ENCODE data around the gene RNF112. TPM values are rescaled to one million over a fixed set of nuclear protein-coding genes. Genes with fewer than 3 reads are reported as not detected.
"Not testable (repeated sequence)": the region's sequence is repeated elsewhere in the genome, so short reads cannot be mapped to it uniquely, and the experiment has no call there.

Gene RNF112
- polyA plus RNA-seq, 1 donor from 2014 or later = 33.3 TPM

DNA sequence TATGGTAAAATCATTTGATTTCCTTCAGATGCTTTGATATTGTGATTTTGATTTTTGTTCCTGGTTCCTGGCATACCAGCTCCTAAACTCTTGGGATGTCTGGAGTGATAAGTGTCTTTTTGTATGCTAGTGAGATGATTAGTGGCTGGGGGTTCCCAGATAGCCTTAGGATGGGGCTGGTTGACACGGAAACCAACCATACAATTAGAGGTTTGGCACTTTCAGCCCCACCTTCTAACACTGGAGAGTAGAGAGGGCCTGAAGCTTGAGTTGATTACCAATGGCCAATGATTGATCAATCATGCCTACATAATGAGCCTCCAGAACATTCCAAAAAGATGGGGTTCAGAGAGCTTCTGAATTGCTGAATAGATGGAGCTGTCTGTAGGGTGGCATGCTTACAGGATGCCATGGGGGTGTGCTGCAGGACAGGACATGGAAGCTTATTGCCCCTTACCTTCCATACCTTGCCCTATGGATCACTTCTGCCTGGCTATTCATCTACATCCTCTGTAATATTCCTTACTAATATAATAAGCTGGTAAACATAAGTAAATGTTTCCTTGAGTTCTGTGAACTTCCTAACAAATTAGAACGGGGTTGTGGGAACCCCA is 22.8 kb downstream of the RNF112 start:
- no peaks in the 10 kb centered on the region for H4K20me1 ChIP-seq (ENCODE audit: insufficient read depth)
- TF ChIP-seq, protein P1, sequence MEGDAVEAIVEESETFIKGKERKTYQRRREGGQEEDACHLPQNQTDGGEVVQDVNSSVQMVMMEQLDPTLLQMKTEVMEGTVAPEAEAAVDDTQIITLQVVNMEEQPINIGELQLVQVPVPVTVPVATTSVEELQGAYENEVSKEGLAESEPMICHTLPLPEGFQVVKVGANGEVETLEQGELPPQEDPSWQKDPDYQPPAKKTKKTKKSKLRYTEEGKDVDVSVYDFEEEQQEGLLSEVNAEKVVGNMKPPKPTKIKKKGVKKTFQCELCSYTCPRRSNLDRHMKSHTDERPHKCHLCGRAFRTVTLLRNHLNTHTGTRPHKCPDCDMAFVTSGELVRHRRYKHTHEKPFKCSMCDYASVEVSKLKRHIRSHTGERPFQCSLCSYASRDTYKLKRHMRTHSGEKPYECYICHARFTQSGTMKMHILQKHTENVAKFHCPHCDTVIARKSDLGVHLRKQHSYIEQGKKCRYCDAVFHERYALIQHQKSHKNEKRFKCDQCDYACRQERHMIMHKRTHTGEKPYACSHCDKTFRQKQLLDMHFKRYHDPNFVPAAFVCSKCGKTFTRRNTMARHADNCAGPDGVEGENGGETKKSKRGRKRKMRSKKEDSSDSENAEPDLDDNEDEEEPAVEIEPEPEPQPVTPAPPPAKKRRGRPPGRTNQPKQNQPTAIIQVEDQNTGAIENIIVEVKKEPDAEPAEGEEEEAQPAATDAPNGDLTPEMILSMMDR (IDR thresholded peaks at IDR 0.05; ENCODE audit: poor library complexity, severe bottlenecking) = no peak
- no peak overlapping the region for H3K9ac ChIP-seq (ENCODE audit: low read length)
- H3K36me3 ChIP-seq (ENCODE audit: insufficient read depth, low read length) = no peaks in the 10 kb centered on the region
- no peaks in the 10 kb centered on the region for H3K9me3 ChIP-seq (ENCODE audit: low read length)
- no peaks in the 10 kb centered on the region for H3K27me3 ChIP-seq (ENCODE audit: insufficient read depth, low read depth, low read length)
- H3K79me2 ChIP-seq (replicated peaks; ENCODE audit: insufficient read depth, low read length) = no peaks in the 10 kb centered on the region
- no peak overlapping the region for H3K27ac ChIP-seq (ENCODE audit: low read length)
- H3K4me3 ChIP-seq (ENCODE audit: low read length) = no peak overlapping the region
- H3K9me2 ChIP-seq (ENCODE audit: insufficient read depth, low read length) = no peaks in the 10 kb centered on the region
- no peak overlapping the region for H2AFZ ChIP-seq (ENCODE audit: low read depth, low read length)
- H3K4me2 ChIP-seq (ENCODE audit: low read length) = no peak overlapping the region
- H3F3A ChIP-seq (ENCODE audit: insufficient read depth, low read length, poor library complexity, severe bottlenecking) = no peaks in the 10 kb centered on the region

DNA sequence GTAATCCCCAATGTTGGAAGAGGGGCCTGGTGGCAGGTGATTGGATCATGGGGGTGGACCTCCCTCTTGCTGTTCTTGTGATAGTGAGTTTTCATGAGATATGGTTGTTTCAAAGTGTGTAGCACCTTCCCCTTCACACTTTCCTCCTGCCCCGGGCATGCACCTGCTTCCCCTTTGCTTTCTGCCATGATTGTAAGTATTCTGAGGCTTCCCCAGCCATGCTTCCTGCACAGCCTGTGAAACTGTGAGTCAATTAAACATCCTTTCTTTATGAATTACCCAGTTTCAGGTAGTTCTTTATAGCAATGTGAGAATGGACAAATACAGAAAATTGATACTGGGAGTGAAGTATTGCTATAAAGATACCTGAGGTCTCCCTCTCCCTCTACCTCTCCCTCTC is 29.4 kb downstream of the RNF112 start:
- H3K9ac ChIP-seq (ENCODE audit: low read length) = no peak overlapping the region
- no peak overlapping the region for H3K27ac ChIP-seq (ENCODE audit: low read length)
- no peaks in the 10 kb centered on the region for H4K20me1 ChIP-seq (ENCODE audit: insufficient read depth)
- no peaks in the 10 kb centered on the region for H3K36me3 ChIP-seq (ENCODE audit: insufficient read depth, low read length)
- H3K79me2 ChIP-seq (replicated peaks; ENCODE audit: insufficient read depth, low read length) = no peaks in the 10 kb centered on the region
- H3K9me2 ChIP-seq (ENCODE audit: insufficient read depth, low read length) = no peaks in the 10 kb centered on the region
- H3K9me3 ChIP-seq (ENCODE audit: low read length) = no peaks in the 10 kb centered on the region
- H2AFZ ChIP-seq (ENCODE audit: low read depth, low read length) = no peak overlapping the region
- TF ChIP-seq POLR2AphosphoS5 (IDR thresholded peaks at IDR 0.05) (no peak), REST (IDR thresholded peaks at IDR 0.05; ENCODE audit: borderline replicate concordance) (no peak), RAD21 (conservative IDR thresholded peaks at IDR 0.05) (no peak), EP300 (conservative IDR thresholded peaks at IDR 0.05; ENCODE audit: poor library complexity, severe bottlenecking) (no peak), SMC3 (conservative IDR thresholded peaks at IDR 0.05; ENCODE audit: poor library complexity) (no peak), MXI1 (conservative IDR thresholded peaks at IDR 0.05; ENCODE audit: poor library complexity, severe bottlenecking) (no peak), TAF1 (IDR thresholded peaks at IDR 0.05; ENCODE audit: low read depth) (no peak), EZH2 (IDR thresholded peaks at IDR 0.05; ENCODE audit: borderline replicate concordance, insufficient read depth, low read length, poor library complexity, severe bottlenecking) (no peak)
- TF ChIP-seq, protein P1 (IDR thresholded peaks at IDR 0.05; ENCODE audit: poor library complexity, severe bottlenecking) = no peak
- H3F3A ChIP-seq (ENCODE audit: insufficient read depth, low read length, poor library complexity, severe bottlenecking) = no peaks in the 10 kb centered on the region
- H3K4me3 ChIP-seq (ENCODE audit: low read length) = no peak overlapping the region
- H3K27me3 ChIP-seq (ENCODE audit: insufficient read depth, low read depth, low read length) = no peaks in the 10 kb centered on the region
- H3K4me2 ChIP-seq (ENCODE audit: low read length) = no peak overlapping the region

DNA sequence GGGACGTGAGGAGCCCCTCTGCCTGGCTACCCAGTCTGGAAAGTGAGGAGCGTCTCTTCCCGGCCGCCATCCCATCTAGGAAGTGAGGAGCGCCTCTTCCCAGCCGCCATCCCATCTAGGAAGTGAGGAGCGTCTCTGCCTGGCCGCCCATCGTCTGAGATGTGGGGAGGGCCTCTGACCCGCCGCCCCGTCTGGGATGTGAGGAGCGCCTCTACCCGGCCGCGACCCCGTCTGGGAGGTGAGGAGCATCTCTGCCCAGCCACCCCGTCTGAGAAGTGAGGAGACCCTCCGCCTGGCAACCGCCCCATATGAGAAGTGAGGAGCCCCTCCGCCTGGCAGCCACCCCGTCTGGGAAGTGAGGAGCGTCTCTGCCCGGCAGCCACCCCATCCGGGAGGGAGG is 30.3 kb downstream of the RNF112 start:
- not testable (repeated sequence) for H3K4me2 ChIP-seq (ENCODE audit: low read length); H4K20me1 ChIP-seq (ENCODE audit: insufficient read depth); H3K27me3 ChIP-seq (ENCODE audit: insufficient read depth, low read depth, low read length); H3K9me2 ChIP-seq (ENCODE audit: insufficient read depth, low read length); H3K9ac ChIP-seq (ENCODE audit: low read length); H3K79me2 ChIP-seq (replicated peaks; ENCODE audit: insufficient read depth, low read length); H3F3A ChIP-seq (ENCODE audit: insufficient read depth, low read length, poor library complexity, severe bottlenecking); H3K36me3 ChIP-seq (ENCODE audit: insufficient read depth, low read length); H3K4me3 ChIP-seq (ENCODE audit: low read length); H3K27ac ChIP-seq (ENCODE audit: low read length); H2AFZ ChIP-seq (ENCODE audit: low read depth, low read length); H3K9me3 ChIP-seq (ENCODE audit: low read length)

All from neural cell (in vitro differentiated cells).